Esophagus squamous epithelium (tissue), 5 donors: ENCODE results near the gene OR1B1. TPM values are rescaled to one million over a fixed set of nuclear protein-coding genes. Genes with fewer than 3 reads are reported as not detected.

Source experiments
- DNase-seq: peaks from one replicate; lab custom pipeline; 2025; lab: John Stamatoyannopoulos, UW
- H3K27ac ChIP-seq, 4 donors: fragments of 200-600 bp; sonication (generic); one replicate each; pipeline ENCODE4 v1.5.1; 2016 to 2019; ENCODE audit warnings: mild to moderate bottlenecking in 1 of 4
- H3K27me3 ChIP-seq, 4 donors: fragments of 200-600 bp; sonication (generic); 1 replicate in 3 of 4; 2 replicates in 1 of 4; pipeline versions ENCODE4 v1.5.1 to v1.6.0; 2017 to 2021; ENCODE audit warnings: antibody characterized with exemption in 1 of 4
- H3K36me3 ChIP-seq, 3 donors: fragments of 200-600 bp; sonication (generic); one replicate each; pipeline ENCODE4 v1.5.1; 2016 to 2019
- H3K4me1 ChIP-seq, 3 donors: fragments of 200-600 bp; sonication (generic); one replicate each; pipeline ENCODE4 v1.5.1; 2017 to 2019
- H3K4me3 ChIP-seq, 4 donors: fragments of 200-600 bp; sonication (generic); 1 replicate in 3 of 4; 2 replicates in 1 of 4; pipeline ENCODE4 v1.5.1; 2016 to 2019; ENCODE audit warnings: mild to moderate bottlenecking in 2 of 4, moderate library complexity in 1 of 4
- H3K9me3 ChIP-seq, 3 donors: fragments of 200-600 bp; sonication (generic); one replicate each; pipeline ENCODE4 v1.5.1; 2016 to 2019
- POLR2A ChIP-seq, 4 donors: fragments of 450-650 bp; IDR thresholded peaks; one replicate each; pipeline ENCODE4 v1.6.1; 2017; ENCODE audit warnings: antibody characterized with exemption in 4 of 4, mild to moderate bottlenecking in 4 of 4, moderate library complexity in 3 of 4
- WGBS, 2 donors: methylation state at CpG; one replicate each; pipeline ENCODE4 v1.1.5; 2018; 5-methylcytosine and 5-hydroxymethylcytosine counted together
- intact Hi-C: fragments of 100-400 bp; cut with DNase I; formaldehyde crosslinking; loops from one replicate; pipeline ENCODE4 v1.15.0; 2022
- total RNA-seq, 4 donors: library from RNA; depleted of rRNA; stranded (reverse); fragments of >200 nt; gene quantifications; one replicate each; pipeline ENCODE4 v1.1.0, GENCODE V29; 2016
- TF ChIP-seq, protein P1 (sequence below), 6 experiments: fragments of 450-650 bp in 4 of 6; fragments of 200-600 bp in 2 of 6; sonication (generic) in 2 of 6; IDR thresholded peaks; one replicate each; pipeline ENCODE4 v1.5.1; 2016 to 2019; ENCODE audit warnings: antibody characterized with exemption in 6 of 6, mild to moderate bottlenecking in 4 of 6, moderate library complexity in 4 of 6
- donor health status: DM: yes; HTN: yes; CAD: no.

OR1B1 gene
- not detected for total RNA-seq

DNA sequence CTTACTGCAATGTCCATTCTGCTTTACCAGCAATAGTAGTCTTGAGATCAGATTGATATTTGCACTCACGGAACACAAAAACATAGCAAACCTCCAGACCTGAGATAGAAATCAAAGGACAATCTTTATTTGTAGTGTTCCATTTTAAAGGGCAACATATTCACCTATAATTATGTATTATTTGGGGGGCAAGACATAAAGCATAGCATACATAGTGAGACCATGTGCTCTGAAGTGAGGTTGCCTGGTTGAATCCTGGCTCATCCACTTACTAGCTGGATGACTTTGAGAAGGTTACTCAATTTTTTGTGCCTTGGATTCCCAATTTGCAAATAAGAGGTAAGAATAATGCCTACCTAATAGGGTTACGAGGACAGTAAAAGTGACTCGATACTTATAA is at the start of gene OR1B1:
Gene OR1B1, minus strand, starts transcription at position 101 of the 400 bp plus-strand sequence.
- 75 to 88% methylated on average over 3 of the region's 3 CpGs for WGBS, 2 donors
- Histone ChIP-seq H3K27me3 (no peaks in the 10 kb centered on the region), H3K36me3 (no peaks in the 10 kb centered on the region), H3K27ac (no peak within 1 kb of the TSS), H3K4me3 (no peak within 1 kb of the TSS), H3K9me3 (no peaks in the 10 kb centered on the region), H3K4me1 (no peaks in the 10 kb centered on the region)
- TF ChIP-seq, protein P1, sequence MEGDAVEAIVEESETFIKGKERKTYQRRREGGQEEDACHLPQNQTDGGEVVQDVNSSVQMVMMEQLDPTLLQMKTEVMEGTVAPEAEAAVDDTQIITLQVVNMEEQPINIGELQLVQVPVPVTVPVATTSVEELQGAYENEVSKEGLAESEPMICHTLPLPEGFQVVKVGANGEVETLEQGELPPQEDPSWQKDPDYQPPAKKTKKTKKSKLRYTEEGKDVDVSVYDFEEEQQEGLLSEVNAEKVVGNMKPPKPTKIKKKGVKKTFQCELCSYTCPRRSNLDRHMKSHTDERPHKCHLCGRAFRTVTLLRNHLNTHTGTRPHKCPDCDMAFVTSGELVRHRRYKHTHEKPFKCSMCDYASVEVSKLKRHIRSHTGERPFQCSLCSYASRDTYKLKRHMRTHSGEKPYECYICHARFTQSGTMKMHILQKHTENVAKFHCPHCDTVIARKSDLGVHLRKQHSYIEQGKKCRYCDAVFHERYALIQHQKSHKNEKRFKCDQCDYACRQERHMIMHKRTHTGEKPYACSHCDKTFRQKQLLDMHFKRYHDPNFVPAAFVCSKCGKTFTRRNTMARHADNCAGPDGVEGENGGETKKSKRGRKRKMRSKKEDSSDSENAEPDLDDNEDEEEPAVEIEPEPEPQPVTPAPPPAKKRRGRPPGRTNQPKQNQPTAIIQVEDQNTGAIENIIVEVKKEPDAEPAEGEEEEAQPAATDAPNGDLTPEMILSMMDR (IDR thresholded peaks at IDR 0.05), result no peak
- no peak for TF ChIP-seq POLR2A (IDR thresholded peaks at IDR 0.05)
- intact Hi-C loops, result no loop called here
- DNase-seq, result no peak

DNA sequence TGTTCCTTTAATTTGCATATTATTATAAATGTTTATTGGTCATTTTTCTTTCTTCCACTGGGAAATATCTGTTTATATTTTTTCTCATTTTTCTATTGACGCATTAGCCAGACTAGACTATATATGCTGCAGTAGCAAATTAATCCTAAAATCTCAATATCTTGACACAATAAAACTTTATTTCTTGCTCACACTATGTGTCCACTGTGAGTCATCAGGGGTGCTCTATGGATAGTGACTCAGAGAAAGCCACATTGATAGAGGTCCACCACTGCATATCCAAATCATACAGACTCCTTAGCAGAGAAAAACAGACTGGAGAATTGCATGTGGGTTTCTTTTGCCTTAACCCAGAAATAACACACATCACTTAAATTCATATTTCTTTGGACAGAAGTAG is 38.3 kb upstream of the OR1B1 start:
- intact Hi-C loops, result no loop called here
- Histone ChIP-seq H3K36me3 (no peaks in the 10 kb centered on the region), H3K4me3 (no peak overlapping the region), H3K4me1 (no peaks in the 10 kb centered on the region), H3K27ac (no peak overlapping the region), H3K9me3 (peaks cover 0 to 19% (median 7%) of the 10 kb centered on the region in 3 donors), H3K27me3 (no peaks in the 10 kb centered on the region)
- 82 to 92% methylated on average over 1 of the region's 1 CpG for WGBS, 2 donors
- no peak for DNase-seq
- TF ChIP-seq, protein P1 (IDR thresholded peaks at IDR 0.05), result no peak
- no peak for TF ChIP-seq POLR2A (IDR thresholded peaks at IDR 0.05)

DNA sequence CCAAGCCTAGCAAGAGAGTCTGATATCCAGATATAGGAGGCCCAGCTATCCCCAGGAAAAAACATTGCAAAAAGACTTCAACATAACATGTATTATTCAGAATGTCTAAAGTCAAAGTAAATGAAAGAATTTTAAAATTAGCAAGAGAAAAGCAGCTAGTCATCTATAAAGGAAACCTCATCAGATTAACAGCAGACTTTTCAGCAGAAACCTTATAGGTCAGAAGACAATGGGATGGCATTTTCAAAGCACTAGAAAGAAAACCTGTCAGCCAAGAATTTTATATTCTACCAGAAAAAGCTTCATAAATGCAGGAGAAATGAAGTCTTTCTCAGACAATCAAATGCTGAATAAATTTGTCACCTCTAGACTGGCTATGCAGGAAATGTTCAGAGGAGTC is 27.4 kb upstream of the OR1B1 start:
- no peak for TF ChIP-seq POLR2A (IDR thresholded peaks at IDR 0.05)
- TF ChIP-seq, protein P1 (IDR thresholded peaks at IDR 0.05), result no peak
- peaks cover 0 to 16% (median 10%) of the 10 kb centered on the region in 3 donors for H3K9me3 ChIP-seq
- no peaks in the 10 kb centered on the region for H3K36me3 ChIP-seq
- H3K27ac ChIP-seq, result no peak overlapping the region
- no peak overlapping the region for H3K4me3 ChIP-seq
- intact Hi-C loops, result no loop called here
- no peaks in the 10 kb centered on the region for H3K27me3 ChIP-seq
- DNase-seq, result no peak
- no peaks in the 10 kb centered on the region for H3K4me1 ChIP-seq

DNA sequence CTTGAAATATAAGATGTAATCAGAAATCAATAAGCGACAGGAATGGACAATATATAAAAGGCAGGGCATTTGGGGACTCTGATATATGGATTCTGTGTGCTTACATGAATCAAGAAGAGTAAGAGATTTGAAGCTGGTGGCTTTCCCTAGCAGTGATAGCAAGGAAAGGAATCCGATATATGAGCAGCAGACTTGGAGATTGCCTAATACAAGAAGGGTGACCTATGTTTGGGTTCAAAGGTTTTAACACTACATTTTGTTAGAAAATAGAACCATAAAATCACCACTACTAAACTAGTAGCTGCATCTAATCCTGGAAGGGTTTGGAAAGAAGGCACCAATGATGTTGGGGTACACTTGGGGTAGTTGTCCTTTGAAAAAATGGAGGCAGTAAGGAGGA is 15.1 kb upstream of the OR1B1 start:
- 80 to 82% methylated on average over 2 of the region's 2 CpGs for WGBS, 2 donors

DNA sequence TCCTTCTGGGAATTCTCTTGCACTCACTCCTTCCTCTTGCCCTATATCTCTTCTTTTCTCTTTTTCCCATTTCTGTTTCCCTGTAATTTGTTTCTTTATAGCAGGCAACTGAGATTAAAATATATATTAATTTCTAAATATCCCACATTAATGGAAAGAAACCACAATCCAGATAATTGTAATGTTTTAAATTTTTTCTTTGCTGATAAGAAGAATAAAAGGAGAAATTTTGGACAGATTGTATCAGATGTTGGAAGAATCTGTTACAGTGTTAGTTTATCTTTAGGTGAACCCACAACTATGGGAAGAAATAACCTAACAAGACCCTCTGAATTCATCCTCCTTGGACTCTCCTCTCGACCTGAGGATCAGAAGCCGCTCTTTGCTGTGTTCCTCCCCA is 4.0 kb upstream of the OR1B1 start, which contains the start of gene OR1L1:
Gene OR1L1, plus strand, starts transcription at position 301 of the 400 bp plus-strand sequence. Its CDS starts 0 bp downstream, at position 301.
- H3K4me3 ChIP-seq, result no peak within 1 kb of the TSS
- intact Hi-C loops, result no loop called here
- no peak for DNase-seq
- H3K36me3 ChIP-seq, result no peaks in the 10 kb centered on the region
- WGBS, 2 donors, result 46% methylated on average over 2 of the region's 2 CpGs
- no peaks in the 10 kb centered on the region for H3K4me1 ChIP-seq
- TF ChIP-seq POLR2A (IDR thresholded peaks at IDR 0.05), result no peak
- TF ChIP-seq, protein P1 (IDR thresholded peaks at IDR 0.05), result no peak
- H3K27ac ChIP-seq, result no peak within 1 kb of the TSS
- peaks cover 0 to 5% (median 0%) of the 10 kb centered on the region in 3 donors for H3K9me3 ChIP-seq
- H3K27me3 ChIP-seq, result no peaks in the 10 kb centered on the region

More for the DNA sequence above, 15.1 kb upstream of the OR1B1 start:
- no peak overlapping the region for H3K4me3 ChIP-seq
- no peaks in the 10 kb centered on the region for H3K4me1 ChIP-seq
- intact Hi-C loops, result no loop called here
- no peaks in the 10 kb centered on the region for H3K27me3 ChIP-seq
- H3K36me3 ChIP-seq, result no peaks in the 10 kb centered on the region
- no peak for TF ChIP-seq POLR2A (IDR thresholded peaks at IDR 0.05)
- no peak for DNase-seq
- peaks cover 0 to 12% (median 6%) of the 10 kb centered on the region in 3 donors for H3K9me3 ChIP-seq
- no peak overlapping the region for H3K27ac ChIP-seq

DNA sequence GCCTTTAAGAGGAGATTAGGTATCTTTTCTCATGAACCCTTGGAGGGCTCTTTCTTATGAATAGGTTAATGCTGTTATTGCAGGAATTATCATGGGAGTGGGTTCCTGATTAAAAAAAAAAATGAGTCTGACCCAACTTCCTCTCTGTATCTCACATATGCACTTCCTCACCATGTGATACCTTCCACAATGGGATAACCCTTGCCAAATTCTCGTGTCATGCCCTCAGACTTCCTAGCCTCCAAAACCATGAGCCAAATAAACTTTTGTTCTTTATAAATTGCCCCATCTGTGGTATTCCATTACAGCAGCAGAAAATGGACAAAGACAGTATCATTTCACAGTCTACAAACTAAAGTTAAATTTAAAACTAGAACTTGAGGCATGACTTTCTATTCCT is 1.0 kb downstream of the OR1B1 start:
- WGBS, 2 donors, result 0 to 17% methylated on average over 1 of the region's 1 CpG
- Histone ChIP-seq H3K36me3 (no peaks in the 10 kb centered on the region), H3K27me3 (no peaks in the 10 kb centered on the region), H3K27ac (no peak overlapping the region), H3K9me3 (no peaks in the 10 kb centered on the region), H3K4me1 (no peaks in the 10 kb centered on the region), H3K4me3 (no peak overlapping the region)
- DNase-seq, result no peak
- TF ChIP-seq, protein P1 (IDR thresholded peaks at IDR 0.05), result no peak
- TF ChIP-seq POLR2A (IDR thresholded peaks at IDR 0.05), result no peak
- intact Hi-C loops, result no loop called here
